ENCODE results near the gene EFCAB12.

EFCAB12 gene

DNA sequence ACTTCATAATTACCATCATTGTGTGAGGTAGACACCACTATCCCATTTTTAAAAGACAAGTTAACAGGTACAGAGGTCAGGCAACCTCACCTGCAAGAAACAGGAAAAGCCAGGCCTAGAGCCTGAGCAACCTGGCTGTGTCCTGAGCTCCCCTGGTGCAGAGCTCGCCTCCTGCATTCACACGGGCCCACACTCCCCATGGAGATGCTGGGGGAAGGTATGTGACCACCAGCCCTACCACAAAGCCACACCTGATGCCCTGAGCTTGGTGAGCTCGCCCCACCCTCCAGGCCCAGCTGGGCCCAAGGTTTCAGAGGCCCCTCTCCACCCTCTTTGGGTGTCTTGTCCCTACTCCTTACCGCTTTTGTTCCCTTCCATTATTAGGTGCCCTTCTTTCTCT, 1.2 kb upstream of the EFCAB12 start:
- TF ChIP-seq POLR2AphosphoS5 (IDR thresholded peaks at IDR 0.05; ENCODE audit: low read depth, low read length) (no peak), FOXP2 (optimal IDR thresholded peaks at IDR 0.05; ENCODE audit: borderline replicate concordance, extremely low read depth, extremely low read length, insufficient read depth) (no peak), SIN3A (IDR thresholded peaks at IDR 0.05; ENCODE audit: borderline replicate concordance, insufficient read depth, low read length) (no peak), TAF1 (IDR thresholded peaks at IDR 0.05; ENCODE audit: borderline replicate concordance, insufficient read depth, low read length) (no peak)
- TF ChIP-seq, protein P1, sequence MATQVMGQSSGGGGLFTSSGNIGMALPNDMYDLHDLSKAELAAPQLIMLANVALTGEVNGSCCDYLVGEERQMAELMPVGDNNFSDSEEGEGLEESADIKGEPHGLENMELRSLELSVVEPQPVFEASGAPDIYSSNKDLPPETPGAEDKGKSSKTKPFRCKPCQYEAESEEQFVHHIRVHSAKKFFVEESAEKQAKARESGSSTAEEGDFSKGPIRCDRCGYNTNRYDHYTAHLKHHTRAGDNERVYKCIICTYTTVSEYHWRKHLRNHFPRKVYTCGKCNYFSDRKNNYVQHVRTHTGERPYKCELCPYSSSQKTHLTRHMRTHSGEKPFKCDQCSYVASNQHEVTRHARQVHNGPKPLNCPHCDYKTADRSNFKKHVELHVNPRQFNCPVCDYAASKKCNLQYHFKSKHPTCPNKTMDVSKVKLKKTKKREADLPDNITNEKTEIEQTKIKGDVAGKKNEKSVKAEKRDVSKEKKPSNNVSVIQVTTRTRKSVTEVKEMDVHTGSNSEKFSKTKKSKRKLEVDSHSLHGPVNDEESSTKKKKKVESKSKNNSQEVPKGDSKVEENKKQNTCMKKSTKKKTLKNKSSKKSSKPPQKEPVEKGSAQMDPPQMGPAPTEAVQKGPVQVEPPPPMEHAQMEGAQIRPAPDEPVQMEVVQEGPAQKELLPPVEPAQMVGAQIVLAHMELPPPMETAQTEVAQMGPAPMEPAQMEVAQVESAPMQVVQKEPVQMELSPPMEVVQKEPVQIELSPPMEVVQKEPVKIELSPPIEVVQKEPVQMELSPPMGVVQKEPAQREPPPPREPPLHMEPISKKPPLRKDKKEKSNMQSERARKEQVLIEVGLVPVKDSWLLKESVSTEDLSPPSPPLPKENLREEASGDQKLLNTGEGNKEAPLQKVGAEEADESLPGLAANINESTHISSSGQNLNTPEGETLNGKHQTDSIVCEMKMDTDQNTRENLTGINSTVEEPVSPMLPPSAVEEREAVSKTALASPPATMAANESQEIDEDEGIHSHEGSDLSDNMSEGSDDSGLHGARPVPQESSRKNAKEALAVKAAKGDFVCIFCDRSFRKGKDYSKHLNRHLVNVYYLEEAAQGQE (IDR thresholded peaks at IDR 0.05; ENCODE audit: insufficient read depth in 1 of 2, low read depth in 2 of 2, low read length in 2 of 2), result no peak

DNA sequence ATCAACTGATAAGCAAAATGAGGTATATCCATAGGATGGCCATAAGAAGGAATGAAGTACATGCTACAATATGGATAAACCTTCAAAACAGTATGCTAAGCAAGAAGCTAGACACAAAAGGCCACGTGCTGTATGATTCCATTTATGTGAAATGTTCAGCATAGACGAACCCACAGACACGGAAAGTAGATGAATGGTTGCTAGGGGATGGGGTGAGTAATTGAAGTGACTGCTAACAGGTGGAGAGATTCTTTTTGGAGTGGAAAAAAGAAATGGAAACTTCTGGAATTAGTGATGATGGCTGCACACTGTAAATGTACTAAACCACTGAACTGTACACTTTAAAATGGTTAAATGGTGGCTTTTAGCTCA, 630 bp upstream of the EFCAB12 start:
- TF ChIP-seq SIN3A (IDR thresholded peaks at IDR 0.05; ENCODE audit: borderline replicate concordance, insufficient read depth, low read length), result no peak
- no peak for TF ChIP-seq POLR2AphosphoS5 (IDR thresholded peaks at IDR 0.05; ENCODE audit: low read depth, low read length)
- TF ChIP-seq TAF1 (IDR thresholded peaks at IDR 0.05; ENCODE audit: borderline replicate concordance, insufficient read depth, low read length), result no peak
- TF ChIP-seq FOXP2 (optimal IDR thresholded peaks at IDR 0.05; ENCODE audit: borderline replicate concordance, extremely low read depth, extremely low read length, insufficient read depth), result no peak
- TF ChIP-seq, protein P1 (IDR thresholded peaks at IDR 0.05; ENCODE audit: insufficient read depth in 1 of 2, low read depth in 2 of 2, low read length in 2 of 2), result no peak

DNA sequence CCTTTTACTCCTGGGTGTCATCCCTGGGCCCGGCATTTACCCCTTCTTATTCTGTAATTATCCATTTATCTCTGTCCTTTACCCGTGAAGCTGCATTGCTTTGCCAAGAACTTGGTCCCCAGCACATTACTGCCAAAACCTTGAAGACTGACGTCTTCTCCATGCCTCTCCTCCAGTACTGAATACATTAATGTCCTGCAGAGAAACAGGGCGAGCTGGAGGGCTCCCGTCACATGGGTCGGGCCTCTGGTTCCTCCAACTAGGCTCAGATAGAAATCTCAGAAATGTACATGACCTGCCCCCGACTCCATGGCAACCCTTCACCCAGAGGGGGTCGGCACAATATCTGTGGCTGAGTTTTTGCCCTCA, 445 bp downstream of the EFCAB12 start:
- no peak for TF ChIP-seq FOXP2 (optimal IDR thresholded peaks at IDR 0.05; ENCODE audit: borderline replicate concordance, extremely low read depth, extremely low read length, insufficient read depth)

DNA sequence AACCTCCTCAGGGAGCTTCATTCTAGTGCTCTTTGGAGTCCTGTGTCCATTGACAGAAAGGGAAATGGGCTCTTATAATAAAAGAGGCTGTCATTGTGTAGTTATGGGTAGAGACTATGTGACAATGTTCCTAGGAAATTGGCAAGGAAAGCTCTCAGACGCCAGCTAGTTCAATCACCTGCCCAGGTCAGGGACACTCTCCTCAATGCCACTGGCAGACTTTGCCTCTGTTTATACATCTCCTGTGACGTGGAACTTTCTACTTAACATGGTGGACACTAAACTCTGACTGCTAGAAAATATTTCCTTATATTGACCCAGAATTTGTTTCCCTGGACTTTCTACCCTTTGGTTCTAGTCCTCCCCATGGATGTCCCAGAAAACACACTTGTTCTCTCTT, 2.8 kb downstream of the EFCAB12 start:
- TF ChIP-seq, protein P1 (IDR thresholded peaks at IDR 0.05; ENCODE audit: insufficient read depth in 1 of 2, low read depth in 2 of 2, low read length in 2 of 2), result no peak
- no peak for TF ChIP-seq FOXP2 (optimal IDR thresholded peaks at IDR 0.05; ENCODE audit: borderline replicate concordance, extremely low read depth, extremely low read length, insufficient read depth)

DNA sequence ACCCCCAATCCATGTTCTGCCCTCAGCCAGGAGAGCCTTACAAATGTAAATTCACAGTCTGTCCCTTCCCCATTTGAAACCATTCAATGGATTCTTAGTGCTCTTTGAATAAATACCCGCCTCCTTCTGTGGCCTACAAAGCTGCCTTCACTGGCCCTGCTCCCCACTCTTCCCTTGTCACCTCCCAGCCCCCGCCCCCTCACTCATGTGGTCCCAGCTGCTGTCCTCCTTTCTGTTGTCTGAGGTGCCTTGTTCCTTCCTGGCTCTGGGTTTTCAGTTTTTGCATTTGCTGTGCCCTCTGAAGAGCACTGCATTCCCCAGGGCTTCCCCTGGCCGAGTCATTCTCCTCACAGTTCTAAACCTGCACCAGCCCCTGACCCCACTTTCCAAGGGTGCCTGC, 3.2 kb downstream of the EFCAB12 start:
- no peak for TF ChIP-seq TAF1 (IDR thresholded peaks at IDR 0.05; ENCODE audit: borderline replicate concordance, insufficient read depth, low read length)
- TF ChIP-seq, protein P1 (IDR thresholded peaks at IDR 0.05; ENCODE audit: insufficient read depth in 1 of 2, low read depth in 2 of 2, low read length in 2 of 2), result no peak
- no peak for TF ChIP-seq POLR2AphosphoS5 (IDR thresholded peaks at IDR 0.05; ENCODE audit: low read depth, low read length)
- no peak for TF ChIP-seq FOXP2 (optimal IDR thresholded peaks at IDR 0.05; ENCODE audit: borderline replicate concordance, extremely low read depth, extremely low read length, insufficient read depth)
